DMS53 (cell line): Measurements from ENCODE around the gene GPNMB.
"Not testable (repeated sequence)": the region's sequence is repeated elsewhere in the genome, so short reads cannot be mapped to it uniquely, and the experiment has no call there.

Source experiments
- DNase-seq: peaks from one replicate; lab custom pipeline; 2025; lab: John Stamatoyannopoulos, UW

GPNMB gene

DNA sequence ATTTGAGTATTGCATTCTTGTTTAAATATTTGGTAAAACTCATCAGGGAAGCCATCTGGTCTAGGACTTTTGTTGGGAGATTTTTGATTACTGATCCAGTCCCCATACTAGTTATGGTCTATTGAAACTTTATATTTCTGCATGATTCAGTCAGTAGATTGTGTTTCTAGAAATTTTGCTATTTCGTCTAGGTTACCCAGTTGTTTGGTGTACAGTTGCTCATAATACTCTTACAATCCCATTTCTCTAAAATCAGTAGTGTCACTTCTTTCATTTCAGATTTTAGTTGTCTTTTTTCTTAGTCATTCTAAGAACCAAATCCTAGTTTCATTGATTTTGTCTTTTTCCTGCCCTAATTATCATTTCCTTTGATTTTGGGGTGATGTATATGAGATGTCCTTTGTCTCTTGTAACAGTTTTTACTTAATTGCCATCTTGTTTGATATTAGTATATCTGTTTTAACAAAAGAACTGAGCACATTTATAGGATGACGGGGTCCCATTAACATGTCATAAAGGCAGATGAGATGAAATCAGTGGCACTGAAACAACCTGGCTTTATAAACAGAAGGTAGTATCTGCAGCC lies 60.5 kb downstream of the GPNMB start:
- no peak for DNase-seq

DNA sequence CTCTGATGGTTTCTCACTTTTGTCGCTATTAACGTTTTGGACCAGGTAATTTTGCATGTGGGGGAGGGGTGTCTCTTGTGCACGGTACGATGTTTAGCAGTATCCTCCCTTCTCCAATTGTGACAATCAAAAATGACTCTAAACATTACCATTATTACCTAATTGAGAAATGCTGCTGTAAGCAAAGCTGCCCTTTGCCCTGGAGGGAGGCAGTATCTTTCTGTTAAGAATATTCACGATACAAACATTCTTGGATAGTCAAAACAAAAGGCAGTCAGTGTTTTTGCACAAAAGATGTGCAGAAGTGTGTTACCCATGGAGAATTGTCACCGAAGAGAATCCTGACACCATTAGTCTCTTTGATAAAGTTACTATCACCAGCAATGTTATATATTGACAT lies 62.2 kb downstream of the GPNMB start:
- DNase-seq = no peak

DNA sequence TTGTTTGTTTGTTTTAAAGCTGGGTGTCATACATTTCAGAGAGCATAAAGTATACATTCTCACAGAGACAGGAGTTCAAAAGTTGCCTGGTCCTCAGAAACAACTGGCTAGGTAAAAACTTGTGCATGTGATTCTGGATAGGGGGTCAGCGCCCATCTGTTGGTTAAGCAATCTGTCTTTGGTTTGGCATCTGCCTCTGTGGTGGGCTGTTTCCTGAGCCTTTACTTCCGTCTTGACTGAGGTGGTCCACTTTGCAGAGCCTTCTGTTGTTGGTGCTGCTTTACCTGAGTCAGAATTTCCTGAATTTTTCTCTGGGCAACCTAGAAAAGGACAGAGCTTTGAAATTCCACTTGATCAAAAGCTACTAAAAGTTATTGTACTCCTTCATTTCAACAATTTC lies 65.6 kb downstream of the GPNMB start:
- DNase-seq = not testable (repeated sequence)

DNA sequence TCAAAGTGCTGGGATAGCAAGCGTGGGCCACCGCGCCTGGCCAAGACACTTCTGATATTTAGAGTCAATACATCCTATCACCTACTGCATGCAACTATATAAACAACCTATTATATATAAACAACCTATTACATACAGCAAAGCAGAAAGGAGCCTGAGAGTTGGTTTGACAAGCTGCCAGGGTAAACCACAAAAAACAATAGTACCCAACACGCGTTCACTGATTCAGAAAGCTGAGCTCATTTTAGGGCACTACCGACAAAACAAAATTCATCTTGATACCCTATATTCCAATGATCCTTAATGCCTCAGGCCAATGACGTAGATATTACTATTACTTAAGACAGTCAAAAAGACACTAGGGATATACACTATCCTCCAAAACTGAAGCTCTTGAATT lies 68.8 kb downstream of the GPNMB start:
- no peak for DNase-seq
